Stomach (tissue), 9 donors: Measurements from ENCODE around the gene R3HDM2. TPM values are rescaled to one million over a fixed set of nuclear protein-coding genes. Genes with fewer than 3 reads are reported as not detected.

Experiments used
- DNase-seq, 2 donors: peaks; one replicate each; pipeline versions ENCODE4 v3.0.0 to v3.0.0-alpha.2; 2013 to 2019
- H3K27ac ChIP-seq, 5 donors: fragments of 200-600 bp in 4 of 5; sonication (generic) in 4 of 5; one replicate each; pipeline ENCODE4 v1.5.1; 2013 to 2019; ENCODE audit warnings: mild to moderate bottlenecking in 1 of 5, moderate library complexity in 1 of 5
- H3K27me3 ChIP-seq, 3 donors: fragments of 200-600 bp; sonication (generic); one replicate each; pipeline ENCODE4 v1.5.1; 2017 to 2019; ENCODE audit warnings: mixed run types in 1 of 3
- H3K36me3 ChIP-seq, 4 donors: fragments of 200-600 bp; sonication (generic); 1 replicate in 3 of 4; 2 replicates in 1 of 4; pipeline ENCODE4 v1.5.1; 2016 to 2019
- H3K4me1 ChIP-seq, 4 donors: fragments of 200-600 bp; sonication (generic); one replicate each; pipeline ENCODE4 v1.5.1; 2016 to 2019
- H3K4me3 ChIP-seq, 4 donors: fragments of 200-600 bp; sonication (generic) in 3 of 4; one replicate each; pipeline ENCODE4 v1.5.1; 2016 to 2019; ENCODE audit warnings: mild to moderate bottlenecking in 1 of 4
- H3K9me3 ChIP-seq, 4 donors: fragments of 200-600 bp; sonication (generic); one replicate each; pipeline ENCODE4 v1.5.1; 2016 to 2019
- CTCF ChIP-seq, 7 experiments: fragments of 450-650 bp in 4 of 7; fragments of 200-600 bp in 3 of 7; sonication (generic) in 3 of 7; IDR thresholded peaks; one replicate each; pipeline ENCODE4 v1.5.1; 2016 to 2019; ENCODE audit warnings: antibody characterized with exemption in 7 of 7, control low read depth in 2 of 7, mild to moderate bottlenecking in 1 of 7
- EP300 ChIP-seq: sonication (generic); formaldehyde crosslinking; IDR thresholded peaks from one replicate; pipeline ENCODE4 v1.6.1; 2017; ENCODE audit warnings: antibody characterized with exemption
- POLR2A ChIP-seq, 4 donors: fragments of 450-650 bp; IDR thresholded peaks; one replicate each; pipeline ENCODE4 v1.6.1; 2016; ENCODE audit warnings: antibody characterized with exemption in 4 of 4, control low read depth in 2 of 4, mild to moderate bottlenecking in 1 of 4, moderate library complexity in 1 of 4
- POLR2AphosphoS5 ChIP-seq, 3 donors: sonication (generic); formaldehyde crosslinking; IDR thresholded peaks; one replicate each; pipeline ENCODE4 v1.6.1; 2016; ENCODE audit warnings: antibody characterized with exemption in 3 of 3
- WGBS, 5 donors: extraction: QIAGEN DNeasy Blood & Tissue Kit in 3 of 5; methylation state at CpG; one replicate each; pipeline versions ENCODE4 v1.1.5 to v1.1.7; 2013 to 2018; 5-methylcytosine and 5-hydroxymethylcytosine counted together
- intact Hi-C: fragments of 100-400 bp; cut with DNase I; formaldehyde crosslinking; loops from one replicate; pipeline ENCODE4 v1.15.1; 2023; ENCODE audit warnings: low total_unique reads
- polyA plus RNA-seq, 3 donors: library from polyadenylated mRNA; stranded (reverse); fragments of 200-250 nt; gene quantifications; one replicate each; pipeline ENCODE4 v1.2.3, GENCODE V29; 2013
- total RNA-seq, 5 donors: library from RNA; depleted of rRNA; stranded (reverse); fragments of >200 nt; gene quantifications; one replicate each; pipeline versions ENCODE4 v1.1.0 to v1.2.3, GENCODE V29; 2014 to 2016
- donor health status: healthy with polysubstance abuse.
- donor health status: Bipolar disorder and iron deficiency.
- donor health status: healthy.

R3HDM2 gene
- total and polyA plus RNA-seq, 8 donors, result 12.4 to 64.3 (median 24.5) TPM

- Histone ChIP-seq H3K4me1 (peaks cover 19 to 60% (median 43%) of the 10 kb centered on the region in 4 donors), H3K9me3 (no peaks in the 10 kb centered on the region), H3K4me3 (peak overlapping the region; percentile 39 to 60 (median 48)), H3K27me3 (peaks cover 37 to 88% (median 78%) of the 10 kb centered on the region in 3 donors), H3K36me3 (peaks cover 0 to 7% (median 7%) of the 10 kb centered on the region in 4 donors), H3K27ac (no peak overlapping the region)
- no peak for TF ChIP-seq EP300
- TF ChIP-seq POLR2AphosphoS5 (IDR thresholded peaks at IDR 0.05), result no peak
- no peak for TF ChIP-seq POLR2A (IDR thresholded peaks at IDR 0.05)
- TF ChIP-seq CTCF (IDR thresholded peaks at IDR 0.05), result no peak
- WGBS, 5 donors, result 3 to 6% (median 4%) methylated on average over 29 to 63 of the region's 63 CpGs
- peak in 1 of 2 donors; percentile 64 for DNase-seq
- intact Hi-C loops, result no loop called here
Measured at GRCh38 chr12:57216921-57217879, 213.6 kb downstream of the R3HDM2 start.

- peak; percentile 47 to 76 for DNase-seq
- peak within 1 kb of the TSS; percentile 39 to 60 (median 48) for H3K4me3 ChIP-seq
- intact Hi-C loops, result no loop called here
- TF ChIP-seq POLR2AphosphoS5 (IDR thresholded peaks at IDR 0.05), result no peak
- H3K9me3 ChIP-seq, result no peaks in the 10 kb centered on the region
- 1 to 8% (median 2%) methylated on average over 15 to 88 of the region's 102 CpGs for WGBS, 5 donors
- H3K4me1 ChIP-seq, result peaks cover 19 to 55% (median 43%) of the 10 kb centered on the region in 4 donors
- H3K36me3 ChIP-seq, result peaks cover 2 to 17% (median 16%) of the 10 kb centered on the region in 4 donors
- H3K27ac ChIP-seq, result no peak within 1 kb of the TSS
- H3K27me3 ChIP-seq, result peaks cover 33 to 79% (median 69%) of the 10 kb centered on the region in 3 donors
Measured at GRCh38 chr12:57216014-57216911, 214.6 kb downstream of the R3HDM2 start, which contains the start of gene NXPH4. Gene NXPH4 (plus strand): TSS chr12:57216794. CDS start chr12:57216970, 176 bp downstream.

GRCh38 chr12:57215668-57216013, 215.2 kb downstream of the R3HDM2 start:
- peak overlapping the region; percentile 39 to 60 (median 48) for H3K4me3 ChIP-seq
- peaks cover 6 to 23% (median 22%) of the 10 kb centered on the region in 4 donors for H3K36me3 ChIP-seq
- H3K27ac ChIP-seq, result no peak overlapping the region
- no peaks in the 10 kb centered on the region for H3K9me3 ChIP-seq
- peaks cover 19 to 53% (median 43%) of the 10 kb centered on the region in 4 donors for H3K4me1 ChIP-seq
- WGBS, 5 donors, result 7 to 17% (median 14%) methylated on average over 7 of the region's 7 CpGs
- H3K27me3 ChIP-seq, result peaks cover 29 to 73% (median 62%) of the 10 kb centered on the region in 3 donors
- TF ChIP-seq CTCF (IDR thresholded peaks at IDR 0.05) (no peak), POLR2AphosphoS5 (IDR thresholded peaks at IDR 0.05) (no peak), POLR2A (IDR thresholded peaks at IDR 0.05) (no peak), EP300 (no peak)
- intact Hi-C loops, result no loop called here
- DNase-seq, result peak in 1 of 2 donors; percentile 61

GRCh38 chr12:57215065-57215464, 215.8 kb downstream of the R3HDM2 start:
- Histone ChIP-seq H3K27me3 (peaks cover 29 to 67% (median 57%) of the 10 kb centered on the region in 3 donors), H3K9me3 (no peaks in the 10 kb centered on the region), H3K4me1 (peaks cover 19 to 49% (median 41%) of the 10 kb centered on the region in 4 donors), H3K4me3 (no peak overlapping the region), H3K27ac (no peak overlapping the region), H3K36me3 (peaks cover 8 to 29% (median 28%) of the 10 kb centered on the region in 4 donors)
- intact Hi-C loops, result no loop called here
- no peak for DNase-seq
- TF ChIP-seq CTCF (IDR thresholded peaks at IDR 0.05) (no peak), EP300 (no peak), POLR2AphosphoS5 (IDR thresholded peaks at IDR 0.05) (no peak), POLR2A (IDR thresholded peaks at IDR 0.05) (no peak)
- WGBS, 5 donors, result 20 to 32% (median 30%) methylated on average over 10 to 11 of the region's 11 CpGs
